Stimulated activated CD4-positive, alpha-beta T cell treated with anti-CD3 and anti-CD28 coated beads, Interleukin-4, amount 100 ng/mL, for 1 hour (primary cell): Measurements from ENCODE around the gene RSF1.

Experiments used
- DNase-seq: peaks from one replicate; pipeline ENCODE4 v3.0.0-alpha.2; 2020

RSF1 gene

DNA sequence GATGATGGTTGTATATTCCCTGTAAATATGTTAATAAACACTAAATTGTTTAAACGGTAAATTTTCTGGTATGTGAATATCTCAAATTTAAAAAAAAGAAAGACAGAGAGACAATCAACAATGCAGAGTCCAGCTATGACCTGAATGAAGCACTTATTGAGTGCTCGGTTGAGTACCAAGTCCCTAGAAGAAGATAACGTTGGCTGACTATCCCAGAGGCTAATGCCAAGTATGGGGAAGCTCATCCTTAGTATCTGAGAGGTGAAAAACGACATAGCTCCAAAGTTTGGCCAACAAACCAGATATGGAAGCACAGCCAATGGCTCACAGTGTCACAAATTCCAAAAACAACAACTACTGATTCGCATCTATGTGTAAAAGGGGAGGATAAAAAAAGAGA is 71.3 kb downstream of the RSF1 start:
- no peak for DNase-seq

- no peak for DNase-seq
Measured at GRCh38 chr11:77748266-77748665, 72.3 kb downstream of the RSF1 start.

DNA sequence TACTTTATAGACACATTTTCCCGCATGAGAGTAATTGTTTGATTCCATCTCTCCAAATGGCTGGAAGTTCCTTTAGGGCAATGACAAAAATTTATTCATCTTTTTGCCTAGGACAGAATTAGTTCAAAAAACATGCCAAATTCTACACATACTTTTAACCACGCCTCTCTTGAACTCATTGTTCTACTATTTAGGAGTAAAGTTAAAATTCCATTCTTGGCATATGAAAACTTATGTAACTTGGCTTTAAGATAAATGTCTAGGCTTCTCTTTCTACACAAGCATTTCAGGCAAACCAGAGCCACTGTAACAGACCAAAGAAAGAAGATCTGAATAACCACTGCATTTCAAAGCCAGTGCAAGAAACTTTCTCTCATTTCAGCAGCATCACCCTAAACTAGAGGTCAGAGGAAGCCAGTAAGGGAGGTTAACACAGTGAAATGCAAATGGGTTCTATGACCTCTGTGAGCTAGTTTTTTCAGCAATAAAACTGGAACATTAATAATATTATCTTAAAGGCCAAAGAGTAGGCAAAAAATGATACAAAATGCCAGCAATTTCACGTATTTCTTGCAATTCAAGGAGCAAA is 73.0 kb downstream of the RSF1 start:
- no peak for DNase-seq

- no peak for DNase-seq
Measured at GRCh38 chr11:77736473-77736872, 84.0 kb downstream of the RSF1 start.

GRCh38 chr11:77734890-77735289 is 85.6 kb downstream of the RSF1 start:
- no peak for DNase-seq

- DNase-seq: no peak
Measured at GRCh38 chr11:77732143-77732542, 88.4 kb downstream of the RSF1 start.

DNA sequence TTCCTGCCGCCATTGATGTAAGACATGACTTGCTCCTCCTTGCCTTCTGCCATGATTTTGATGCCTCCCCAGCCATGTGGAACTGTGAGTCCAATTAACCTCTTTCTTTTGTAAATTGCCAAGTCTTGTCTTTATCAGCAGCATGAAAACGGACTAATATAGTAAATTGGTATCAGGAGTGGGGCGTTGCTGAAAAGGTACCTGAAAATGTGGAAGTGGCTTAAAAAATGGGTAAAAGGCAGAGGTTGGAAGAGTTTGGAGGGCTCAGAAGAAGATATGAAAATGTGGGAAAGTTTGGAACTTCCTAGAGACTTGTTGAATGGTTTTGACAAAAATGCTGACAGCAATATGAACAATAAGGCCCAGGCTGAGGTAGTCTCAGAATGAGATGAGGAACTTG is 89.7 kb downstream of the RSF1 start:
- DNase-seq: no peak

GRCh38 chr11:77729063-77729462 is 91.5 kb downstream of the RSF1 start:
- DNase-seq: no peak

DNA sequence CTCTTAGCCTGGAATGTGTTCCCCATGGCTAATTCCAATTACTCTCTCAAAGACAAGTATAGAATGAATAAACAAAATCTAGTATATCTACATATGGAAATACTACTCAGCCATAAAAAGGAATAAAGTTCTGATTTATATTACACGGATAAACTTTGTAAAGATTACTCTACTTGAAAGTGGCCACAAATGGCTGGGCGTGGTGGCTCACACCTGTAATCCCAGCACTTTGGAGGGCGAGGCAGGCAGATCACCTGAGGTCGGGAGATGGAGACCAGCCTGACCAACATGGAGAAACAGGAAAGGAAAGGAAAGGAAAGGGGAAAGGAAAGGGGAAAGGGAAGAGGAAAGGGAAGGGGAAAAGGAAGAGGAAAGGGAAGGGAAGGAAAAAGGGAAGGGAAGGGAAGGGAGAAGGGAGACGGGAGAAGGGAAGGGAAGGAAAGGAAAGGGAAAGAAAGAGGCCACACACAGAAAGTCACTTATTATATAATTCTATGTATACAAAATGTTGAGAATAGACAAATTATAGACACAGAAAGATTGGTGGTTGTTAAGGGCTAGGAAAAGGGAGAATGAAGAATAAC is 92.2 kb downstream of the RSF1 start:
- DNase-seq: no peak

- no peak for DNase-seq
Measured at GRCh38 chr11:77726524-77726923, 94.0 kb downstream of the RSF1 start.

DNA sequence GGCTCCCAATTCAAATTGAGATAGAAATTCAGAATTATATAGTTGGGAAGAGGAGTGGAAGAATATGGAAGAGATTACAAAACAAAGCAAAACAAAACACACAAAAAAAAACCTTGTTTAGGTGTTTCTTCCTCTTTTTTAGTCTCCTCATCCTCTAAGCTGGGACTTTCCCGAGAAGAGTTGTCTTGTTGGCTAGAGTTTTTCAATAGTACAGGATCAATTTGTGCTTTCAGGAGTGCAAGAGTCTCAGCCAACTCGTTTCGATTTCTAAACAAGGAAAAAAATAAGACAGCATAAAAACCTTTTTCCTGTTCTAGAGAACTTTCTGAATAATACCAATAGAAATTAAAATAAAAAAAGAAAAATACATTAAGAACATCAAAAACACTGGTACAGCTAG is 95.1 kb downstream of the RSF1 start:
- no peak for DNase-seq

DNA sequence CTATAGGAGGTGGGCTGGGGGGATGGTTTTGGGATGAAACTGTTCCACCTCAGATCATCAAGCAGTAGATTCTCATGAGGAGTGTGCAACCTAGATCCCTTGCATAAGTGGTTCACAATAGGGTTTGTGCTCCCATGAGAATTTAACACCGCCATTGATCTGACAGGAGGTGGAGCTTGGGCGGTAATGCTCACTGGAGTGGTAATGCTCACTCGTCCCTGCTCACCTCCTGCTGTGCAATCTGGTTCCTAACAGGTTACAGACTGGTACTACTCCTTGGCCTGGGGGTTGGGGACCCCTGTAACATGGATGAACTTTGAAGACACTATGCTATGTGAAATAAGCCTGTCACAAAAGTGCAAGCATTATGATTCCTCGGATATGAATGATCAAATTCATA is 95.9 kb downstream of the RSF1 start:
- no peak for DNase-seq

DNA sequence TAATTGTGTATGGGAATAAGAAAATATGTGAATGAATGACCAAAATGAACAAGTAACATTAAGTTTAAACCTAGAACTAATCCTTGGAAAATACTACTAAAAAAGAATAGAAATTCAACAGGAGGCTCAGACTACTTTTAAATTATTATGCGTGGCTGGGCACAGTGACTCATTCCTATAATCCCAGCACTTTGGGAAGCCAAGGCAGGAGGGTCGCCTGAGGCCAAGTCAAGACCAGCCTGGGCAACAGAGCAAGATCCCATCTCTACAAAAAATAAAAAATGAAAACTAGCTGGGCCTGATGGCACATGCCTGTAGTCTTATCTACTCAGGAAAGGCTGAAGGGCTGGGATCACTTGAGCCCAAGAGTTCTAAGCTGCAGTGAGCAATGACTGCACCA is 97.5 kb downstream of the RSF1 start:
- DNase-seq: no peak

GRCh38 chr11:77710358-77710757 is 110.2 kb downstream of the RSF1 start:
- DNase-seq: no peak

GRCh38 chr11:77705876-77706579 is 114.5 kb downstream of the RSF1 start:
- no peak for DNase-seq

DNA sequence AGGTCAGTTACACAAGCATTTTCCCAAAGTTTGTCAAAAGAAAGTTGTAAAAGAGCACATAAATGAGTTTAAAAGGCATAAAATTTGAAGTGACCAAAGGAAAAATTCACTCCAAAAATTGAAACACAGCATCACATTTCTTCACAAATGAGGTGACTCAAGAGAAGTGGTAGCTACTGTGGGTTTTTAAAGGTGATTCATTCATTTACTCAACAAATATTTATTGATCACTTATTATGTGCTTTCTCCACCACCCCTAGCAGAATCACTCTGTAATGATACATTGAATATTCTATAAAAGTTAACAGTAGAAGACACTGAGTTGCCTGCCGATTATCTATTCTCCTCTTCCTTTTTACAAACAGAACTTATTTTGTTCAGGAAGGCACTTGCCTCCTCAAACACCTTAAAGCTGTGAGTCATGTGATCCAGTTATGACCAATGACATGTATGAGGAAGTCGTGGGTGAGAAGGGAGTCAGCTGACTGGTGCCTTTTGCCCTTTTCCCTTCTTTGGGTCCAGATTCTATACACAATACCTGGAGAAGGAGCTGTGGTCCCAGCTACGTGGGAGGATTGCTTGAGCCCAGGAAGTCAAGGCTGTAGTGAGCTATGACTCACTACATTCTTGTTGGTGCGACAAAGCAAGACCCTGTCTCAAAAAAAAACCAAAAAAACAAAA is 115.2 kb downstream of the RSF1 start:
- DNase-seq: no peak

GRCh38 chr11:77704029-77704428 is 116.5 kb downstream of the RSF1 start:
- DNase-seq: no peak

- no peak for DNase-seq
Measured at GRCh38 chr11:77699425-77699824, 121.1 kb downstream of the RSF1 start.

- no peak for DNase-seq
Measured at GRCh38 chr11:77698896-77699295, 121.6 kb downstream of the RSF1 start.

DNA sequence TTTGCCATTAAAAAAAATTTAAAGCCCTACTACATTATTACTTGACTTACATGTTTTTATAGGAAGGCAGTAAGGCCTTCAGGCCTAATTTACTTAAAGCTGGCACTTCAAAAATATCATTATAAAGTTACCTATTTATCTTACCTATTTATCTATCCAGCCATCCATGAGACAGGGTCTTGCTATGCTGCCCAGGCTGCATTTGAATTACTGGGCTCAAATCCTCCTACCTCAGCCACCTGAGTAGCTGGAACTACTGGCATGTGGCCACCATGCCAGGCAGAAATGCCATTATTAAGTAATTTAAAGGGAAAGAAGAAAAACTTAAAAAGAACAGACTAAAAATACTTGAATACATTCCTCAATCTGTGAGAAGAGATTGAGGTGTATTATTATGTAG is 122.7 kb downstream of the RSF1 start:
- no peak for DNase-seq

GRCh38 chr11:77695417-77695816 is 125.1 kb downstream of the RSF1 start:
- DNase-seq: no peak

DNA sequence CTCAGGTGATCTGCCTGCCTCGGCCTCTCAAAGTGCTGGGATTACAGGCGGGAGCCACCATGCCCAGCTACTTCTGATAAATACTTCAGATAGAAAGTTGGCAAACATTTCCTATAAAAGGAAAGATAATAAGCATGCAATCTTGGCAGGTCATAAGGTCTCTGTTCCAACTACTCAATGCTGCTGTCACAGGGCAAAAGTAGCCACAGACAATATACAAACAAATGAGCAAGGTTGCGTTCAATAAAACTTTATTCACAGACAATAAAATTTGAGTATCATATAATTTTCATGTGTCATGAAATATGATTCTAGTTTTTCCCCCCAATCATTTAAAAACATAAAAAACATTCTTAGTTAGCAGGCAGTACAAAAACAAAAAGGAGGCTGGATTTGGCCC is 129.9 kb downstream of the RSF1 start:
- DNase-seq: no peak

DNA sequence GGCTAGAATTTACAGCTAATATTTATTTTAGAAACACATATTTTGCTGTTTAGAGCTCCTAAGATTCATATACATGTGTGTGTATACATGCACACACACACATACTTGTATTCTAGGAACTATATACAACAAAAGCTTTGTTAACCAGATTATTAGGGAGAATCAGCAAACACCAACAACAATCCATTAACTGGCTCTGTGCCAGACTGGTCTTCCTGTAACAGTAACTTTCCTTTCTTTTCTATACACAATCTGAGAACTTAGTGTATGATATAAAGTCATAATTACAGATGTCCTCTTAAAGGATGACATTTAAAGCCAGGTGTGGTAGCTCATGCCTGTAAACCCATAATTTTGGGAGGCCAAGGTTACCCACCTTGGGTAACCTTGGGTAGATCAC is 133.4 kb downstream of the RSF1 start:
- no peak for DNase-seq

GRCh38 chr11:77677138-77677537 is 143.4 kb downstream of the RSF1 start:
- no peak for DNase-seq
